Cardiac septum (tissue), 1 donor: ENCODE data around the gene GRM7. TPM values are rescaled to one million over a fixed set of nuclear protein-coding genes. Genes with fewer than 3 reads are reported as not detected.

Experiments used
- DNase-seq: peaks from one replicate; pipeline ENCODE4 v3.0.0-alpha.2; 2020; ENCODE audit warnings: low spot score
- intact Hi-C: fragments of 100-400 bp; cut with DNase I; formaldehyde crosslinking; loops from one replicate; pipeline ENCODE4 v1.14.0; 2022
- total RNA-seq: library from RNA; stranded (reverse); fragmentation: NEBNext Ultra II Directional; extraction: Animal tissue kit (Norgen Biotek cat#: 25700); gene quantifications from one replicate; pipeline ENCODE4 v1.2.1, GENCODE V29; 2021
- donor health status: DM: no; HTN: no; CAD: no.

The GRM7 gene
- total RNA-seq, 1 donor from 2014 or later, result not detected

GRCh38 chr3:7710284-7710683 lies 849.4 kb downstream of the GRM7 start:
- intact Hi-C loops, result no loop called here
- no peak for DNase-seq

GRCh38 chr3:7713724-7714123 lies 852.8 kb downstream of the GRM7 start:
- DNase-seq, result no peak
- intact Hi-C loops, result no loop called here

GRCh38 chr3:7720649-7721297 lies 859.9 kb downstream of the GRM7 start:
- intact Hi-C loops, result no loop called here
- no peak for DNase-seq

- intact Hi-C loops, result no loop called here
- no peak for DNase-seq
Measured at GRCh38 chr3:7721869-7722268, 861.0 kb downstream of the GRM7 start.

- DNase-seq, result no peak
- intact Hi-C loops, result no loop called here
Measured at GRCh38 chr3:7728566-7729519, 867.9 kb downstream of the GRM7 start.

- intact Hi-C loops, result no loop called here
- no peak for DNase-seq
Measured at GRCh38 chr3:7733933-7734332, 873.0 kb downstream of the GRM7 start.

GRCh38 chr3:7734456-7734855 lies 873.5 kb downstream of the GRM7 start:
- DNase-seq, result no peak
- intact Hi-C loops, result no loop called here

- intact Hi-C loops, result no loop called here
Measured at GRCh38 chr3:7737263-7737662, 876.3 kb downstream of the GRM7 start.

GRCh38 chr3:7739754-7740153 lies 878.8 kb downstream of the GRM7 start:
- intact Hi-C loops, result no loop called here
- no peak for DNase-seq

More at GRCh38 chr3:7737263-7737662, 876.3 kb downstream of the GRM7 start:
- no peak for DNase-seq

- no peak for DNase-seq
- intact Hi-C loops, result no loop called here
Measured at GRCh38 chr3:7740458-7740857, 879.5 kb downstream of the GRM7 start.

- intact Hi-C loops, result no loop called here
- no peak for DNase-seq
Measured at GRCh38 chr3:7744850-7745249, 883.9 kb downstream of the GRM7 start.

- intact Hi-C loops, result no loop called here
- DNase-seq, result no peak
Measured at GRCh38 chr3:7745711-7746110, 884.8 kb downstream of the GRM7 start.

- no peak for DNase-seq
- intact Hi-C loops, result no loop called here
Measured at GRCh38 chr3:7749931-7750695, 889.2 kb downstream of the GRM7 start.

GRCh38 chr3:7752005-7752404 lies 891.1 kb downstream of the GRM7 start:
- DNase-seq, result no peak
- intact Hi-C loops, result no loop called here

GRCh38 chr3:7754653-7755441 lies 893.9 kb downstream of the GRM7 start:
- intact Hi-C loops, result no loop called here
- no peak for DNase-seq

GRCh38 chr3:7759630-7760029 lies 898.7 kb downstream of the GRM7 start:
- DNase-seq, result no peak
- intact Hi-C loops, result no loop called here

- DNase-seq, result no peak
- intact Hi-C loops, result no loop called here
Measured at GRCh38 chr3:7760718-7761117, 899.8 kb downstream of the GRM7 start.

GRCh38 chr3:7764115-7764514 lies 903.2 kb downstream of the GRM7 start:
- DNase-seq, result no peak
- intact Hi-C loops, result no loop called here

- DNase-seq, result no peak
- intact Hi-C loops, result no loop called here
Measured at GRCh38 chr3:7766530-7766929, 905.6 kb downstream of the GRM7 start.
